Erythroblast (primary cell): ENCODE data around the gene CNEP1R1.
"Not testable (repeated sequence)": the region's sequence is repeated elsewhere in the genome, so short reads cannot be mapped to it uniquely, and the experiment has no call there.

Experiments used
- DNase-seq, 2 experiments: peaks; one replicate each; lab custom pipeline; 2025; lab: John Stamatoyannopoulos, UW
- GATA1 ChIP-seq: IDR thresholded peaks from 2 replicates; pipeline ENCODE4 v1.6.1; 2011; ENCODE audit warnings: low read depth, mild to moderate bottlenecking, control low read depth, low read length, moderate library complexity
- POLR2A ChIP-seq: IDR thresholded peaks from 2 replicates; pipeline ENCODE4 v1.6.1; 2011; ENCODE audit warnings: mild to moderate bottlenecking, low read length

CNEP1R1 gene

DNA sequence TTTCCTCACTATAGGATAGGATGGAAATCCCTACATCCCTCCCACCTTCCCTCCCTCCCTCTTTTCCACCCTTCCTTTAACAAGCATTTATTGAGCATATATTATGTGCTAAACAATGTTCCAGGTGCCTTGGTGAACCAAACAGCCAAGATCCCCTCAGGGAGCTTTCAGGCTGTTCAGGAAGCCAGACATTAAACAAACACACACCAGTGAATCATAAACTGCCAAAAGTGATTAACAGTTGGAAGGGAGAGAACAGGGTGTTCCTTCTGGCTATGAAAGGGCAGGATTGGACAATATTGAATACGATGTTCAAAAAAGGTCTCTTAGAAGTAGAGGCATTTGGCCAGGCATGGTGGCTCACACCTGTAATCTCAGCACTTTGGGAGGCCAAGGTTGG lies 22.8 kb upstream of the CNEP1R1 start:
- DNase-seq = no peak
- TF ChIP-seq GATA1 (no peak), POLR2A (no peak)

DNA sequence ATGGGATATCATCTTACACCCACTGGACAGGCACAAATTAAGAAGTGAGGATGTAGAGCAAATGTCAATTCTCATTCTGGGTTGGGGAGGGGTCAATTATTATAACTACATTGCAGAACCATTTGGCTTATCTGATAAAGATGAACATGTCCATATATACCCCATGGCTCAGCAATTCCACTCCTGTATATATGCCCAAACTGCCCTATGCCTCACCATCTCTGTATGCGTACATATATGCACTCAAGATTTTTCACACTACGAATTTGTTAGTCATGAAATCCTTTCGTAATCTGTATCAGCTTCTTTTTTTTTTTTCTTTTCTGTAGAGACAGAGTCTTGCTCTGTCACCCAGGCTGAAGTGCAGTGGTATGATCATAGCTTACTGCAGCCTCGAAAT lies 20.8 kb upstream of the CNEP1R1 start:
- TF ChIP-seq POLR2A = no peak
- TF ChIP-seq GATA1 = no peak
- DNase-seq = no peak

DNA sequence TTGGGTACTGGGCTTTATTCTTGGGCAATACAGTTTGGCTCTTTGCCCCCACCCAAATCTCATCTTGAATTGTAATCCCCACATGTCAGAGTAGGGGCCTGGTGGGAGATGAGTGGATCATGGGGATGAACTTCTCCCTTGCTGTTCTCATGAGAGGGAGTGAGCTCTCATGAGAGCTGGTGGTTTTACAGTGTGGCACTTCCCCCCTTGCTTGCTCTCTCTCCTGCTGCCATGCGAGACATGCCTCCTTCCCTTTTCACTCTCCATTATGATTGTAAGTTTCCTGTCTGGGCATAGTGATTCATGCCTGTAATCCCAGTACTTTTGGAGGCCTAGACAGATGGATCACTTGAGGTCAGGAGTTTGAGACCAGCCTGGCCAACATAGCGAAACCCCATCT lies 18.1 kb upstream of the CNEP1R1 start:
- TF ChIP-seq POLR2A = no peak
- no peak for TF ChIP-seq GATA1
- DNase-seq = no peak

DNA sequence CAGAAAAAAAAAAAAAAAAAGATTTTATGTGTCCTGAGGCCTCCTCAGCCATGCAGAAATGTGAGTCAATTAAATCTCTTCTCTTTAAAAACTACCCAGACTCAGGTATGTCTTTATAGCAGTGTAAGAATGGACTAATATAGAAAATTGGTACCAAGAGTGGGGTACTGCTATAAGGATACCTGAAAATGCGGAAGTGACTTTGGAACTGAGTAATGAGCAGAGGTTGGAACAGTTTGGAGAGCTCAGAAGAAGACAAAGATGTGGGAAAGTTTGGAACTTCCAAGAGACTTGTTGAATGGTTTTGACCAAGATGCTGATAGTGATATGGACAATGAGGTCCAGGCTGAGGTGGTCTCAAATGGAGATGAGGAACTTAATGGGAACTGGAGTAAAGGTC lies 17.3 kb upstream of the CNEP1R1 start:
- TF ChIP-seq POLR2A (no peak), GATA1 (no peak)
- DNase-seq = no peak

DNA sequence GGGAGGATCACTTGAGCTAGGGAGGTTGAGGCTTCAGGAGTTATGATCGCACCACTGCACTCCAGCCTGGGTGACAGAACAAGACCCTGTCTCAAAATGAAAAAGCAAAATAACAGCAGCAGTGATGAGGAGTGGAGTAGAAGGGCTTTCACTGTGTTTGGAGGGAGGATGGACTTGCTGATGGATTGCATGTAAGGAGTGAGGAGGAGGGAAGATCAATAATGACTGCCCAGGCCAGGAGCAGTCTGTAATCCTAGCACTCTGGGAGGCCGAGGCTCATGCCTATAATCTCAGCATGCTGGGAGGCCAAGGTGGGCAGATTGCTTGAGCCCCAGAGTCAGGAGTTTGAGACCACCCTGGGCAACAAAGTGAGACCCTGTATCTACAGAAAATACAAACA lies 14.8 kb upstream of the CNEP1R1 start:
- TF ChIP-seq GATA1 = no peak
- TF ChIP-seq POLR2A = no peak
- DNase-seq = no peak

DNA sequence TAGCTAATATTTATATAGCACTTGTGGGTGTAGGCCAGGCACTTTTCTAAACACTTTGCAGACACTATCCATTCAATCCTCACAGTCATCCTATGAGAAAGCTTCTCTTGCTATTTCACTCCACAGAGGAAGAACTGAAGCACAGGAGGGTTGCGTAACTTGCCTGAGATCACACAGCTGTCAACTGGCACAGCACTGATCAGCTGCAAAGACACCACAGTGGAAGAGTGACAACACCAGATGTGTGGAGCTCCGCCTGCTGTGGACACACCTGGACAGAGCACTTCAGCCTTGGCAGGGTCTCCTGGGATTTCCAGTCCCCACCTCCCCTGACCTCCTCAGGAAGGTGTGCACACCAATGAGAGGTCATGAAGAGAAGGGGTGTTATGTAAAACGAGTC lies 13.3 kb upstream of the CNEP1R1 start:
- TF ChIP-seq GATA1 = no peak
- no peak for DNase-seq

DNA sequence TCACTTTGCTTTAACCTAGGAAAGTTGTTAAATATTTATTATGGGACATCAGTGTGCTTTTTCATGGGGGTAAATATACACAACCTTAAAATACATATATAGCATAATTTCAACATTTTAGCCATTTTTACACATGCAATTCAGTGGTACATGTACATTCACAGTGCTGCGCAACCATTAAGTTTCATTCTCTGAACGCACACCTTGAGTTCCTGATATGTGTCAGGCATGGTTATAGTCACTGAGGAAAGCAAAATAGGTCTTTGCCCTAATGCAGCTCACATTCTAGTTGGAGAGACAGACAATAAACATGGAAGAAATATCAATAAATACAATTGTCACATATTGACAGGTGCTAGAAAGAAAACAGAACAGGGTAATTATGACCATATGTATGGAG lies 12.8 kb upstream of the CNEP1R1 start:
- TF ChIP-seq POLR2A = no peak
- TF ChIP-seq GATA1 = no peak
- DNase-seq = no peak

DNA sequence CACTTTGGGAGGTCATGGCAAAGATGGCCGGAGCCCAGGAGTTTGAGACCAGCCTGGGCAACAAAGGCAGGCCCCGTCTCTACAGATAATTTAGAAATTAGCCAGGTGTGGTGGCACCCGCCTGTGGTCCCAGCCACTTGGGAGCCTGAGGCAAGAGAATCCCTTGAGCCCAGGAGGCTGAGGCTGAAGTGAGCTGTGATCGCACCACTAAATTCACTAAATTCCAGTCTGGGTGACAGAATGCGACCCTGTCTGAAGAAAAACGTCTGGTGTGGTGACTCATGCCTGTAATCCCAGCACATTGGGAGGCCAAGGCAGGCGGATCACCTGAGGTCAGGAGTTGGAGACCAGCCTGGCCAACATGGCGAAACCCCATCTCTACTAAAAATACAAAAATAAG lies 10.8 kb upstream of the CNEP1R1 start:
- DNase-seq = not testable (repeated sequence)

DNA sequence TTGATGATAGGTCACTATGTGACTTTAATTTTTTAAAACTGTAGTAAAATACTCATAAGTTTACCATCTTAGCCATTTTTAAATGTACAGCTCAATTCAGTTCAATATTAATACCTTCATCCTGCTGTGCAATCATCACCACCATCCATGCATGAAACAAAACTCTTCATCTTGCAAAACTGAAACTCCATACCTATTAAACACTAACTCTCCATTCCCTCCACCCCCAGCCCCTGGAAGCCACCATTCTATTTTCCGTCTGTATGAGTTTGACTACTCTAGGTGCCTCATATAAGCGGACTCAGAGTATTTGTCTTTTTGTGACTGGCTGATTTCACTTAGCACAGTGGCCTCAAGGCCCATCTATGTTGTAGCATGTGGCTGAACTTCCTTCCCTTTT lies 9.4 kb upstream of the CNEP1R1 start:
- DNase-seq = no peak
- TF ChIP-seq POLR2A (no peak), GATA1 (no peak)

DNA sequence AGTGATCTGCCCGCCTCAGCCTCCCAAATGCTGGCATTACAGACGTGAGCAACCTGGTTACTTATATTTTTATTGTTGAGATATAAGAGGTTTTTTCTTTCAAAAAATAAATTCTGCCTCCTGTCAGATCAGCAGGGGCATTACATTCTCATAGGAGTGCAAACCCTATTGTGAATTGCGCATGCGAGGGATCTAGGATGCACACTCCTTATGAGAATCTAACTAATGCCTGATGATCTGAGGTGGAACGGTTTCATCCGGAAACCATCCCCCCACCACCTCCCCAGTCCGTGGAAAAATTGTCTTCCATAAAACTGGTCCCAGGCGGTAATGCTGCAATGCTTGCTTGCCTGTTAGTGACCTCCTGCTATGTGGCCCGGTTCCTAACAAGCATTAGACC lies 7.5 kb upstream of the CNEP1R1 start:
- no peak for TF ChIP-seq GATA1
- TF ChIP-seq POLR2A = no peak
- DNase-seq = no peak

DNA sequence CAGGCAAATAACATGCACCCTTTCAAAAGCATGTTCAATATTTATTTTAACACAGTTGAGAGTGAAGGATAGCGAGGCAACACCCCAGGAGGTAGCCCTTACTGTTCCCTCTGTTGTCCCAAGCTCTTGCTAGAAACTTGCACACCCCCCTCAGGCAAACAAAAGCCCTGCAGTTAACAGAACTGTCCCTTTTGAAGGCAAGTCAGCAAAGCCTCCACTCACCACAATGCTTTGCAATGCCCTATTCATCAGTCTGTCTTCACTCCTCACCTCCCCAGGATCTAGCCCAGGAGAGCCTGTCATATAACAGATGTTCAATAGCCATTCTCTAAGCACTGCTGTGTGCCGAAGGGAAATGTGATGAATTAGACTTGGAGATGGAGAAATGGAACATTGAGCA lies 3.5 kb upstream of the CNEP1R1 start:
- DNase-seq = no peak

DNA sequence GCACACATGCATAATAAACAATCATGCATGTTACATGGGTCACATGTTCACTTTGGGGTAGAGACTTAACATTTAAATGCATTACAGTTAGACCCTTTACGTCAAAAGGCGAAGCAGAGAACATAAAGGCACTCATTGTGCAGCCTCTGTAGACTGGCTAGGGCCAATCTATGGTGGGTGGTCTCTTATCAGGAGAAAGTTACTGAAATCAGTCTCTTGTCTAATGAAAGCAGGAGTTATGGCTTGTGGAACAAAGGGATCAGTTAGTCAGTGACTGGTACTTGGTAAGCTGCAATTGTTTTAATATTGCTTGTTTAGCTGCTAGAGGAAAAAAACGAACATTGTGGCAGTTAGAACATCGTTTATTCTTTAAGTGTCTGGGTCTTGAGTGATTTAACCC lies 1.4 kb upstream of the CNEP1R1 start:
- TF ChIP-seq GATA1 (no peak), POLR2A (no peak)
- no peak for DNase-seq

More for the DNA sequence above, 3.5 kb upstream of the CNEP1R1 start:
- TF ChIP-seq GATA1 = no peak
- no peak for TF ChIP-seq POLR2A

DNA sequence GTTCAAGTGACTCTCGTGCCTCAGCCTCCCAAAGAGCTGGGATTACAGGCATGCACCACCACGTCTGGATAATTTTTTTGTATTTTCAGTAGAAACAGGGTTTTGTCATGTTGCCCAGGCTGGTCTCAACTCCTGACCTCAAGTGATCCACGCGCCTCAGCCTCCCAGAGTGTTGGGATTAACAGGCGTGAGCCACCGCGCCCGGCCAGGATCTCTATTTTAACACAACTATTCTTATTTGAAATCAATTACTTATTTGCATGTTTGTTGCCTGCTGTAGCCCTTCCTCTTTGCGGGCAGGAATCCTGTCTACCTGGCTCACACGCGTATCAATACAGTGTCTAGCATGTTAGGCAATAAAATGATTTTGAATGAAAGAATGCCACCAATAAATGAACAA lies 818 bp upstream of the CNEP1R1 start:
- no peak for DNase-seq
- no peak for TF ChIP-seq POLR2A
- no peak for TF ChIP-seq GATA1

DNA sequence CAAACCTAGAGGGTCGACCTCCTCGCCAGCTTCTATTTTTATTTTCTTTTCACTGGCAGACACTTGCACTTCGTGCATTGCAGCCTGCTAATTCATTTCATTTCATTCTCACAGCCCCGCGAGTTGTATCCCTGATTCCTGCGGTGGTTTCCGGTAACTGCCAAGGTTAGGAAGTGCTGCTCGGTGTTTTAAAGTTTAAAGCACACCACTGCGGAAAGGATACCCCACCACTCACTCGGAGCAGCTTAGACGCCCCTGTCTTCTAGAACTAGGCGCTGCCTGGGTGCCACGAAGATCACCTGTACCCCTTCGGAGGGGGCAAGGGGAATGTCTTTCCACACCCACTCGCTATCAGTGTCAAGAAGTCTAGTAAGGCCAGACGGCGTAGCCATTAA lies 509 bp downstream of the CNEP1R1 start:
- TF ChIP-seq GATA1 (no peak), POLR2A (no peak)
- peak in 1 of 2 experiments; percentile 61 for DNase-seq

DNA sequence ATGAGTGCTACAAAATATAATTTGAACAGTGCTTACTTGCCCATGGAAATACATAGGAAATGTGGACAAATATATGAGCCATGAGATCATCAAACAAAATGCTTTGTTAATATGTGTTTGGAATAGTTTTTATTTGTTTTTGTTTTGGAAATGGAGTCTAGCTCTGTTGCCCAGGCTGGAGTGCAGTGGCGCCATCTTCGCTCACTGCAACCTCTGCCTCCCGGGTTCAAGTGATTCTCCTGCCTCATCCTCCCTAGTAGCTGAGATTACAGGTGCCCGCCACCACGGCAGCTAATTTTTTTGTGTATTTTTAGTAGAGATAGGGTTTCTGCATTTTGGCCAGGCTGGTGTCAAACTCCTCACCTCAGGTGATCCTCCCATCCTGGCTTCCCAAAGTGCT lies 2.8 kb downstream of the CNEP1R1 start:
- TF ChIP-seq GATA1 (no peak), POLR2A (no peak)
- no peak for DNase-seq

DNA sequence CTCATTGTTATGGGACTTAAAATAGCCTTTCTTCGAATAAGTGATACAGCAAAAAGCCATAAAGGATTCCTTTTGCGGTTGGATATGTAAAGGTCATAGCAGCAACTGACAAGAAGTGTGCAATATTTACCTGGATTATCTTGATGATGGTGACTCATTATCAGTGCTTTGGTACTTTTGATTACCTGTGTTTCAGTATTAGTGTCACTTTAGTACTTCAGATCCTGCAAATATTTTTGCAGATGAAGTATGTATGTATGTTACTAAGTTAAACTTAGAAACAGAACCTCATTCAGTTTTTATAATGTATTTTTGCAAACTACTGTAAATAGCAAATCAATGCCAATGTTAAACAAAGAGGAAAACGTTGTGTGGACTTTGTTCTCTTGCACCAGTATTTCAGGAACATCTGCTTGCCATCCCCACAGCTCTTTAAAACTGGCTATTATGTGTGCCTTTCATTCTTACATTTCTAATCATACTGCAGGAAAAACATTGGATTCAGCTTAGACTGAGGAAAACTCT lies 10.5 kb downstream of the CNEP1R1 start:
- DNase-seq = no peak
- TF ChIP-seq GATA1 = no peak
- TF ChIP-seq POLR2A = no peak
